Central memory CD4-positive, alpha-beta T cell (primary cell): ENCODE data around the gene MACROH2A2.
"Not testable (repeated sequence)": the region's sequence is repeated elsewhere in the genome, so short reads cannot be mapped to it uniquely, and the experiment has no call there.

Experiments
- DNase-seq: peaks from one replicate; pipeline ENCODE4 v3.0.0; 2022
- total RNA-seq, 3 experiments: gene quantifications; one replicate each; lab custom pipeline; 2026; lab: John Stamatoyannopoulos, UW

The MACROH2A2 gene
- 4.1 to 13.9 (median 13.2) reads per million in 3 experiments for total RNA-seq

DNA sequence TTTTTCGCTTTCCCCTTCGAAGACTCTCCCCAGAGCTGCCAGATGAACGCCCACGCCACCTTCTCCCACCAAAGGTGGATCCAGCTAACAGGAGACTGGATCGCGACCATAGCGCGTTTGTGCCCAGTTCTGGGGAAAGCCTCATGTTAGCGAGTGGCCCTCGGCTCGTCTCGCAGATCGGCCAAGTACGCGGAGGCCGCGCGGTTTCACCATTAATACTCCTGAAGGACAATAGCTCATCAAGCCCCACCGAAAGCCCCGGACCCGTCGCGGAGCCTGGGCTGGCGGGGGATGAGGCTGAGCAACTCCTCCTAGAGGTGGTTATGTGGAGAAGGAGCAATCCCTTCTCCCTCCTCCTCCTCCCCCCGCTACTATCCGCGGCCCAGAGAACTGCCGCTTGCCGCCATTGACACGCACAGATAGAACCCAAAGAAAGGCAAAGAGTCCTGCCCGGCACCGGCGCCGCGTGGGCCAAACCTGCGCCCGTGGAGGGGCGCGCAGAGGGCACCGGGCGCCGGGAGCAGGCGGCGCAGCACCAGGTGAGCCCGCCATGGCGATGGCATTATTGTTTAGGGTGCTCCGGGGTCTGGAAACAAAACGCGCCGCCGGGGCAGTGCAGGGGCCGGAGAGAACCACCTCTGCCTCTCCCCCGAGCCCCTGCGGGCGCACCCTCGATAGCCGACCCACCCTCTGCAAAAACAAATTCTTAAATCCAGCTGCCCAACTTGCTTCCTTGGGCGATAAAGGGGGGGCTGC, at the start of gene MACROH2A2:
Gene MACROH2A2 (plus strand): TSS at position 385 of the 756 bp plus-strand sequence. CDS start 22,813 bp downstream, outside the sequence.
- DNase-seq, result no peak

DNA sequence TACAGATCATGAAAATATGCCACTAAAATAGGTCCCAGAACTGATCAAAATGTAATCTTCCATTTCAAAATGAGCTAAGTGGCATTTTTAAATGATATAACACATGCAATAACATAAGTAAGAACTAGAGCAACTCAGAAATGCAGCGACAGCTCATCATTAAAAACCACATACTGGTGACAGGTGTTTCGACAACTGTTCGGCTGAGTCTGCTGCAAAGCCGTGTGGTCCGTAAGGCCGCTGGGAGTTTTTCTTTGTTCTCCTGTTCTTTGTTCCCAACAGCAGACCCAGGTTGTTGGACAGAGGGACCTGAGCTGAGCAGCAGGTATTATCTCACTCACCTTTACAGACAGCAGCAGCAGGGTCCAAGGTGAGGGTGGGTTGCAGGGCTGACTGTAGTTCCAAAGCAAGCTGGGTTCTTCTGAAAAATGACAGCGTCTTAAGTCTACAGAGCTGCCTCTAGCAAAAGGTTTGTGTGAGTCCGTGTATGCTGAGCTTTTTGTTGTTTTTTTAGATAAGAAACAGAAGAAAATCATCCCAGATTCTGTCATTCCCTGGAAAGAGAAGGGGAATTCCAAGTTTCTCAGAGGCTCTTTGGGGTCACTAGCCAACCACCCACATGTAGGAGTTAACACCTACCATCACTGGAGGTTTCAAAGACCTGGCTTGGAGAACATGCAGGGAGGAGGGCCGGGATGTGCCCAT, 45.4 kb upstream of the MACROH2A2 start:
- no peak for DNase-seq

GRCh38 chr10:70031215-70031614, 21.4 kb upstream of the MACROH2A2 start:
- DNase-seq, result no peak

GRCh38 chr10:70032667-70033289, 19.9 kb upstream of the MACROH2A2 start:
- DNase-seq, result no peak

DNA sequence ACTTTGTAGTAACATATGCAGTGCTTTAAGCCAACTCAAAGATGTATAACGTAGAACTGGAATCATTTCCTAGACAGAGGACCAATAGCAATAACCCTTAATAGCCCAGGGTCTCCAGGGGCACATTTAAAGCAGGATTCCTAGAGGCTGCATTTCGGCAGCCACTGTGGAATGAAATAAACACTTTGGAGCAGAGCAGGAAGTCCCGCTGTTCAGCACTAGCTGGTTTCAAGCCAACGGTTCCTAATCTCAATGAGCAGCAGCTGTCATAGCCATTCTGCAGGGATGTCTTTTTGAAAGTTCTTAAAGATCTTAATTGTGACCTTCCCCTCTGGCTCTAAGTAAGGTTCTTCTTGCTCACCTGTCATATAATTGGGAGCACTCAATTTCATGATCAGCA, 18.4 kb upstream of the MACROH2A2 start:
- no peak for DNase-seq

DNA sequence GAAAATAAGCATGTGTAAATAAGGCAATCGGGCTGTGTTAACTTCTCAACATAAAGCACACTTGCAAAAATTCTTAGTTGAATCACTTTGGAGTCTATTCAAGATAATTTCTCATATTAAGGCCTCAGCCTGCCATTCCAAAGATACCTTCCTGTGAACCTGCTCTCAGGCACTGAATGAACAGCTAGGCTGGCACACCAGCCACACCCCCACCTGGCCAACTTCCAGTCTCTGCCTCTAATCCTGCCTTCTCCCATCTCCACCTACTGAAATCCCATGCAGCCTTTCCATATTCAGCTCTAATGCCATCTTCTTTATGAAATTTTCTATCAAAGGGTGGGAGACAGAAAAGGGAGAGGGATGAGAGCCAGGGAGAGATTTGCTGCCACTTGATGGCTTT, 17.1 kb upstream of the MACROH2A2 start:
- no peak for DNase-seq

DNA sequence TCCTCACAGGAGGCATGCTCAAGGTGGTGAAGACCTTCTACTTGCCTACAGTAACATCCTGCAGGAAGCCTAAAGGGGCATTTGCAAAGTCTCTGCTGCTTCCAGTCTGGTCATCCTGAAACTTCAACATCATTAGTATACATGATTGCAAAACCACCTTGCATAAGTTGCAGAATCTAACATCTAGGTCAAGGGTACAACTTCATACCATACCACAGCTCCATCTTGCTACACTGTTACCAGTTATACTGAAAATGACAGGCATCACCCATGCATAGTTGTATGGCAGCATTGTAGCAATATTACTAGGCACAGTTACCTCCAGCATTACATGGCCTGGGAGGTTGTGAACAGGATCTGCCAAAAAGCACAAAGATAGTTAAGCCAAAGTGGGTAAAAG, 13.7 kb upstream of the MACROH2A2 start:
- DNase-seq, result no peak

GRCh38 chr10:70041016-70041415, 11.6 kb upstream of the MACROH2A2 start:
- no peak for DNase-seq

- not testable (repeated sequence) for DNase-seq
These were observed 10.9 kb upstream of the MACROH2A2 start for GRCh38 chr10:70041739-70042138.

DNA sequence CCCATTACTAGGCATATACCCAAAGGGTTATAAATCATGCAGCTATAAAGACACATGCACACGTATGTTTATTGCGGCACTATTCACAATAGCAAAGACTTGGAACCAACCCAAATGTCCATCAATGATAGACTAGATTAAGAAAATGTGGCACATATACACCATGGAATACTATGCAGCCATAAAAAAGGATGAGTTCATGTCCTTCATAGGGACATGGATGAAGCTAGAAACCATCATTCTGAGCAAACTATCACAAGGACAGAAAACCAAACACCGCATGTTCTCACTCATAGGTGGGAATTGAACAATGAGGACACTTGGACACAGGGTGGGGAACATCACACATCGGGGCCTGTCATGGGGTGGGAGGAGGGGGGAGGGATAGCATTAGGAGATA, 5.6 kb upstream of the MACROH2A2 start:
- DNase-seq, result not testable (repeated sequence)

- DNase-seq, result no peak
These were observed 4.5 kb upstream of the MACROH2A2 start for GRCh38 chr10:70048030-70048723.

- no peak for DNase-seq
These were observed 798 bp upstream of the MACROH2A2 start for GRCh38 chr10:70051848-70052247.

DNA sequence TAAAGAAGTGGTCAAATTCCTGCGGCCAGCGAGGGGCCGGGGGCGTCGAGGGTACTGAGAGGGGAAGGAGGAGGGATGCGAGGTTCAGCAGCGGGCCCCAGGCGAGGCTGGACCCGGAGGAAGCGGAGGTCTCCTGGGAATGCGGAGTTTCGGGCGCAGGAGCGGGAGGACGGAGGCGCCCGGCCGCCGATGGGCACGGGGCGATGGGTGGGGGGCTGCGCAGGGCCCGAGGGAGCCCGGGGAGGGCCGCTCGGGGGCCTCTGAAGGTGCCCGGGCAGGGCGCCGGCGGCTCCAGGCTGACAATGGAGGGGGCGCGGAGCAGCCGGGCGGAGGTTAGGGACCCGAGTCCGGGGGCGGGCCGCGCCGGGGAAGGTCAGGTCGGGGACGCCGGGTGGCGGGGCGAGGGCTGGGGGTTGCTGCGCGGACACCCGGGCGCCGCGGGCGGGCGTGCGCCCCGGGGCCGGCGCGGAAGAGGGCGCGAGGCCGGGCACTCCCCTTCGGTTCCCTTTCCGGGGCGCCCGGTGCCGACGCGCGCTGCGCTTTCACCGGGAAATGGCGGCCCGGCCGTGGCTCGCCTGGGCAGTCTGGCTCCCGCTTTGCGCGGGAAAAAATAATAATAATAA, 683 bp downstream of the MACROH2A2 start:
- no peak for DNase-seq

GRCh38 chr10:70053841-70054288, 1.2 kb downstream of the MACROH2A2 start:
- DNase-seq, result no peak

DNA sequence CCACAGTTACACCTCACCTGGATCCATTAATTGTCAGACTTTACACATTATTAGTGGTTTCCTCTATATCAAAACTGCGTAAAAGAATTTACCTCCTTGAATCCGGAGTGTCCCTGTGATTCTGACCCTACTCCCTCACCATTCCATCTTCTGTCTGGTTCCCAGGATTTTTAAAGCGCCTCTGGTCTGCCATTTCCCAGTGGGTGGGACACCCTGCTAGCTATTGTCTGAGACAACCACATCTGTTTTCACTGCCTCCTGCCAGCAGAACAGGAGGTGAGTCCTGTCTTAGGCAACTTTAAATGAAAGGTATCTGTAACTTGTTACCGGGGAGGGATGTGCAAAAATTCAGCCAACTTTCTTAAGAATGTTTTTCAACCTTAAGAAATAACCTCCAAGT, 2.3 kb downstream of the MACROH2A2 start:
- DNase-seq, result no peak

GRCh38 chr10:70055550-70055949, 2.9 kb downstream of the MACROH2A2 start:
- no peak for DNase-seq

GRCh38 chr10:70057306-70057705, 4.7 kb downstream of the MACROH2A2 start:
- DNase-seq, result no peak

- DNase-seq, result no peak
These were observed 7.7 kb downstream of the MACROH2A2 start for GRCh38 chr10:70060389-70060788.

- no peak for DNase-seq
These were observed 10.9 kb downstream of the MACROH2A2 start for GRCh38 chr10:70063418-70064098.

GRCh38 chr10:70064486-70064885, 11.8 kb downstream of the MACROH2A2 start:
- DNase-seq, result no peak

DNA sequence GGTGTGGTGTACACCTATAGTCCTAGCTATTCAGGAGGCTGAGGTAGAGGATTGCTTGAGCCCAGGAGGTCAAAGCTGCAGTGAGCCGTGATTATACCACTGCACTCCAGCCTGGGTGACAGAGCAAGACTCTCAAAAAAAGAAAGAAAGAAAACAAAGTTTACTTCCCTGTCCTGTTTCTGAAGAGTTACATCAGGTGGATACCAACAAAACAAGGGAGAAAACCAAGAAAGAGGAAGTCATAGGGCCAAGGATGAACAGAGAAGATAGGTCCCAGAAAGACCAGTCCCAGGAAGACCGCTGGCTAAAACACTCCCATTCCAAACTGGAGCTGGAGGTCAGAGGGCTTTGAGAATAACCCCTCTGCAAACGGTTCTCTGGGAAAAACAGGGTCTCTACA, 13.5 kb downstream of the MACROH2A2 start:
- no peak for DNase-seq

GRCh38 chr10:70067586-70067985, 14.9 kb downstream of the MACROH2A2 start:
- DNase-seq, result no peak
